ENCODE measurements around the gene COL26A1. TPM values are rescaled to one million over a fixed set of nuclear protein-coding genes. Genes with fewer than 3 reads are reported as not detected.

Gene COL26A1
- total and polyA plus RNA-seq, 2 of the 4 experiments (the other 2 are of a cell fraction), result not detected

DNA sequence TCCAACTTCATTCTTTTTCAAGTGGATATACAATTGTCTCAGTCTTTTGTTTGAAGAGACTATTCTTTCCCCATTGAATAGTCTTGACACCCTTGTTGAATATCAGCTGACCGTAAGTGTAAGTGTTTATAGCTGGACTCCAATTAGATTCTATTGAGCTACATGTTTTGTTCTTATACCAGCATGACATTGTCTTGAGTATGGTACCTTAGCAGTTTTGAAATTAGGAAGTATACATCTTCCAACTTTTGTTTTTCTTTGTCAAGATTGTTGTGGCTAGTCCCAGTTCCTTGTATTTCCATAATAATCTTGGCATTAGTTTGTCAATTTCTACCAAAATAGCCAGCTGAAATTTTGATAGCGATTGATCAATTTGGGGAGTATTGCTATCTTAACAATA lies 209.5 kb downstream of the COL26A1 start:
- Histone ChIP-seq H3K4me3 (ENCODE audit: insufficient read depth, low read depth, low read length) (no peak overlapping the region), H3K4me2 (ENCODE audit: low read depth, low read length) (no peak overlapping the region), H3K18ac (ENCODE audit: low read depth, low read length) (no peak overlapping the region), H3K79me1 (ENCODE audit: low read depth in 1 of 2, low read length in 2 of 2) (no peaks in the 10 kb centered on the region), H2BK5ac (ENCODE audit: low read depth, low read length, poor library complexity, severe bottlenecking) (no peak overlapping the region), H2AK5ac (ENCODE audit: low read depth, low read length) (no peak overlapping the region), H2AK9ac (replicated peaks; ENCODE audit: low read depth, low read length, poor library complexity) (no peak overlapping the region), H3K4me1 (ENCODE audit: control insufficient read depth, insufficient read depth, low read length) (no peaks in the 10 kb centered on the region), H2BK20ac (ENCODE audit: low read depth, low read length) (no peak overlapping the region), H3K9ac (ENCODE audit: low read depth, low read length) (no peak overlapping the region), H4K91ac (ENCODE audit: insufficient read depth, low read depth, low read length) (no peak overlapping the region), H3K27ac (ENCODE audit: insufficient read depth, low read length) (no peak overlapping the region), H3K23ac (ENCODE audit: low read depth, low read length) (no peak overlapping the region), H4K8ac (ENCODE audit: low read depth in 2 of 2, low read length in 2 of 2) (no peak overlapping the region), H3K36me3 (ENCODE audit: control insufficient read depth, insufficient read depth, low read length) (no peaks in the 10 kb centered on the region), H2AFZ (replicated peaks; ENCODE audit: low read length, poor library complexity) (no peak overlapping the region), H3K14ac (replicated peaks; ENCODE audit: low read depth, low read length) (no peak overlapping the region), H3K9me1 (ENCODE audit: insufficient read depth, low read length) (no peaks in the 10 kb centered on the region), H2BK120ac (ENCODE audit: low read depth, low read length) (no peak overlapping the region), H3K56ac (ENCODE audit: extremely low read depth, insufficient read depth, low read length) (no peak overlapping the region), H3K4ac (ENCODE audit: low read depth, low read length) (no peak overlapping the region), H4K20me1 (ENCODE audit: insufficient read depth, low read length) (no peaks in the 10 kb centered on the region), H3K9me3 (ENCODE audit: control insufficient read depth, insufficient read depth, low read length) (peaks cover 17% of the 10 kb centered on the region), H4K5ac (ENCODE audit: low read depth, low read length) (no peak overlapping the region), H3K27me3 (ENCODE audit: control insufficient read depth, insufficient read depth, low read length) (peaks cover 12% of the 10 kb centered on the region), H2BK15ac (ENCODE audit: low read depth, low read length) (no peak overlapping the region)
- no TSS peak for BruUV-seq (replicated peaks)
- TF ChIP-seq, protein P1, sequence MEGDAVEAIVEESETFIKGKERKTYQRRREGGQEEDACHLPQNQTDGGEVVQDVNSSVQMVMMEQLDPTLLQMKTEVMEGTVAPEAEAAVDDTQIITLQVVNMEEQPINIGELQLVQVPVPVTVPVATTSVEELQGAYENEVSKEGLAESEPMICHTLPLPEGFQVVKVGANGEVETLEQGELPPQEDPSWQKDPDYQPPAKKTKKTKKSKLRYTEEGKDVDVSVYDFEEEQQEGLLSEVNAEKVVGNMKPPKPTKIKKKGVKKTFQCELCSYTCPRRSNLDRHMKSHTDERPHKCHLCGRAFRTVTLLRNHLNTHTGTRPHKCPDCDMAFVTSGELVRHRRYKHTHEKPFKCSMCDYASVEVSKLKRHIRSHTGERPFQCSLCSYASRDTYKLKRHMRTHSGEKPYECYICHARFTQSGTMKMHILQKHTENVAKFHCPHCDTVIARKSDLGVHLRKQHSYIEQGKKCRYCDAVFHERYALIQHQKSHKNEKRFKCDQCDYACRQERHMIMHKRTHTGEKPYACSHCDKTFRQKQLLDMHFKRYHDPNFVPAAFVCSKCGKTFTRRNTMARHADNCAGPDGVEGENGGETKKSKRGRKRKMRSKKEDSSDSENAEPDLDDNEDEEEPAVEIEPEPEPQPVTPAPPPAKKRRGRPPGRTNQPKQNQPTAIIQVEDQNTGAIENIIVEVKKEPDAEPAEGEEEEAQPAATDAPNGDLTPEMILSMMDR (conservative IDR thresholded peaks at IDR 0.05; ENCODE audit: low read depth, low read length), result no peak
- TF ChIP-seq CHD1 (IDR thresholded peaks at IDR 0.05; ENCODE audit: low read depth, low read length) (no peak), NFE2L2 (IDR thresholded peaks at IDR 0.05; ENCODE audit: low read depth, low read length) (no peak)
- no peak for DNase-seq
- POLR2A ChIA-PET (ENCODE audit: unreplicated experiment), result no interaction called here
- intact Hi-C loops (cut with micrococcal nuclease) (no loop called here), dilution Hi-C loops (cut with HindIII; ENCODE audit: low sequenced_read_pairs, unreplicated experiment) (no loop called here), in situ Hi-C loops (cut with MboI; ENCODE audit: low sequenced_read_pairs) (no loop called here)
- ATAC-seq (ENCODE audit: low read depth), result no peak
- WGBS, 2 experiments (ENCODE audit: extremely low coverage in 2 of 2, insufficient read length in 1 of 2), result no CpG with 5 or more reads among the region's 2 CpGs
- CTCF ChIA-PET, result no interaction called here
